GM18517 (cell line): ENCODE data around the gene SYT17.
A peak's percentile ranks its signal among the peaks of the same experiment; 100 is the strongest.

Experiments
- ATAC-seq: cut with Tn5 transposase; IDR thresholded peaks from one replicate; pipeline ENCODE4 v1.9.1; 2021; ENCODE audit warnings: mild to moderate bottlenecking, moderate library complexity; ENCODE audit not compliant: unreplicated experiment

SYT17 gene

GRCh38 chr16:19291475-19291874, 123.4 kb downstream of the SYT17 start:
- no peak for ATAC-seq

- ATAC-seq = no peak
Measured at GRCh38 chr16:19292186-19292585, 124.1 kb downstream of the SYT17 start.

GRCh38 chr16:19294156-19294649, 126.2 kb downstream of the SYT17 start:
- ATAC-seq = peak; percentile 88

GRCh38 chr16:19295393-19295792, 127.4 kb downstream of the SYT17 start:
- ATAC-seq = no peak

- no peak for ATAC-seq
Measured at GRCh38 chr16:19297454-19297853, 129.4 kb downstream of the SYT17 start.

- ATAC-seq = no peak
Measured at GRCh38 chr16:19299565-19299964, 131.5 kb downstream of the SYT17 start.

- ATAC-seq = no peak
Measured at GRCh38 chr16:19301931-19302330, 133.9 kb downstream of the SYT17 start.

- no peak for ATAC-seq
Measured at GRCh38 chr16:19304750-19305149, 136.7 kb downstream of the SYT17 start.

- no peak for ATAC-seq
Measured at GRCh38 chr16:19305443-19305842, 137.4 kb downstream of the SYT17 start.

- no peak for ATAC-seq
Measured at GRCh38 chr16:19307587-19308241, 139.7 kb downstream of the SYT17 start.

- ATAC-seq = no peak
Measured at GRCh38 chr16:19308392-19308791, 140.4 kb downstream of the SYT17 start.

- no peak for ATAC-seq
Measured at GRCh38 chr16:19309178-19309577, 141.1 kb downstream of the SYT17 start.

- ATAC-seq = no peak
Measured at GRCh38 chr16:19314718-19315425, 146.8 kb downstream of the SYT17 start.

GRCh38 chr16:19315889-19316433, 147.9 kb downstream of the SYT17 start:
- no peak for ATAC-seq

- ATAC-seq = no peak
Measured at GRCh38 chr16:19316846-19317245, 148.8 kb downstream of the SYT17 start.
